Stimulated activated naive CD8-positive, alpha-beta T cell treated with anti-CD3 and anti-CD28 coated beads, Interleukin-15, Interleukin-2, amounts not matched to agents 100 U/mL and 50 U/mL, for 24 hours (primary cell): ENCODE results near the gene SLC18A2.

ENCODE experiments used
- ATAC-seq: fragments of 150-1000 bp; cut with Tn5 transposase; one replicate; pipeline ENCODE4 v1.10.0; 2021
- DNase-seq: peaks from one replicate; pipeline ENCODE4 v3.0.0; 2021

Gene SLC18A2

DNA sequence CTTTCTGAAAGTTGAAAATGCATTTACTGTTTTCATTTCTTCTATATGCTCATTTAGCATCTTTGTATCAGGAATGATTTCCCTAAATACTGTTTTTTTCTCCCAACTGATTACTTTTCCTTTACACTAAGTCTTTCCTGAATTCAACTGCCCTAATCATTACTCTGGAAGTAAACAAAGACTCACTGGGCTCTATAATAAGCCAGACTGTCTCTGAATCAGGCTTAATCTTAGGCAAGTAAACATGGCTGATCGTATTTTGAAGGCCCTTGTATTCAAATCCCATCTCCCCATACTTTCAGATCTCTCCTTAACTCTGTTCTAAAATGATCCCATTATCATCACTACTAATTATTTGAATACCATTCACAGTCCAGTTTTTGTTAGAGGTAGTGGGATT lies 72.7 kb downstream of the SLC18A2 start:
- ATAC-seq (no peak), DNase-seq (no peak)

GRCh38 chr10:117316701-117317100 lies 75.8 kb downstream of the SLC18A2 start:
- no peak for ATAC-seq
- DNase-seq: no peak

DNA sequence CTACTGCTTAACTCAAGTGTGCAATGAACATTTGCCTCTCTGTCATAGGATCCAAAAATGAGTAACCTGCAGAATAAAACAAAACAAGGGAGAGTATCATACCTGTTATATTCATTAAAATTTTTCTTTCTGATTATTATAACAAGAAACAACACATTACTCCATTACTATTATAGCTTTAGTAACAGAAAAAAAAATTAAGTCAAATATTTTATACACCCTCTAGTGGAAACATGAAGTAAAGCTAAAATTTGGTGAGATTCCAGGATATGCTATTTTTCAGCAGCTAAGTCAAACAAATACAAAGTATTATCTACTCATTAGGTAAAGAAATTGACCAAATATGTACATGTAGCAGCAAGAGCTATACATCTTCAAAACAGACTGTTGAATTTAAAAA lies 78.0 kb downstream of the SLC18A2 start:
- no peak for DNase-seq
- no peak for ATAC-seq

DNA sequence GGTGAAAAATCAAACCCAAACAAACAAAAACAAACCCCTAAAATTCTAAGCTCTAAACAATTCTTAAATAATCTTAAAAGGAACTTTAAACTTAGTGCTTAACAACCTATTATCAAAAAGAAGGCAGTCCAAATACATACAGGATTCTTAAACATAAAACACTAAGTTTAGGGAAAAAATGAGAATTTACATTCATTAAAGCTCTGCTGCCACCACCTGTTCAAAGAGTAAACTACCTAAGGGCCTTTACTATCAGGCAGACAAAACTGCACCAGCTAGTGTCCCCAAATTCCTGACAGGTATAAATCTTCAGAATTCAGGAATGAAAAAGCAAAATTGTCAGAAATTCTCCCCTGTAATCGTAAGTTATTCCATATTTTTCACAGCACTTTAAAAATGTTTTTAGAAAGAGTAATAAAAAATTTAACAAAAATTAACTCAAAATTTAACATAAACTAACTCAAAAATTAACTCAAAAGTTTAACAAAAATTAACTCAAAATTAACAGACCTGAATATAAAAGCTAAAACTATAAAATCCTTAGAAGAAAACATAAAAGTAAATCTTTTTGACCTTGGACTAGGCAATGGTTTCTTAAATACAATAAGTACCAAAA lies 79.2 kb downstream of the SLC18A2 start:
- DNase-seq (no peak), ATAC-seq (no peak)

DNA sequence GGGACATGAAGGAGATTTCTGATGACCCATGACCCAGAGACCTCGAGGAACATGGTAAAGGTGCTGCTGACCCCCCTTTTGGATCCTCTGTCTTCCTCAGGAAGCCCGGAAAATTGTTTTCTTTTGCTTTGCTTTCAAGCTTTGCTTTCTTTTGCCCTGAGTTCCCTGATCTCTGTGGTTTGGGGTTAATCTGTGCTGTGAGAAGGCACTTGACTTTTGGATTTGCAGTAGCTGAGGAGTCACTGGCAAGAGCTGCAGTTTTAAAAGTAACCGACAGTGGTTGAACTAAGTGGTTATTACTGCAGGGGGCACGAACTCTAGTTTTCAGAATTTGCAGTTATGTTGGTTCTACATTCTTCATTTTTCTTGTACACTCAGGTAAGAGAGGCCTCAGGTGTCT lies 81.3 kb downstream of the SLC18A2 start:
- DNase-seq: no peak
- no peak for ATAC-seq

DNA sequence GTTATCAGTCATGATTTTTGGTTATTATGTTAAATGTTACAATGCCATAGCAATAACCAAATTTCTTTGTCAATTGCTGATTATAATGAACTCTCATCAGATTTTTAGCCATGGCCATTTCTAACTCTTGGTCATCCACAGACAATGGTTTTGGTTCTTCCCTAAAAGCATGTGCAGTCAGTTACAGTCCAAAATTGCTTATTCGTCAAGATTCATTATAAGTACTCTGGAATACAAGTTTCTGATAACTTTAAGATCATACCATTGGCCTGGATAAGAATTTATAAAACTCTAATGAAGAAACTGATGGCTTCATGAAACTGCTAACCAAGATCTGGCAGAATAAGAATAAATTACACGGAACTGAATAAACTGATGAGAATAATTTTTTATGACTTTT lies 83.5 kb downstream of the SLC18A2 start:
- DNase-seq (no peak), ATAC-seq (no peak)

DNA sequence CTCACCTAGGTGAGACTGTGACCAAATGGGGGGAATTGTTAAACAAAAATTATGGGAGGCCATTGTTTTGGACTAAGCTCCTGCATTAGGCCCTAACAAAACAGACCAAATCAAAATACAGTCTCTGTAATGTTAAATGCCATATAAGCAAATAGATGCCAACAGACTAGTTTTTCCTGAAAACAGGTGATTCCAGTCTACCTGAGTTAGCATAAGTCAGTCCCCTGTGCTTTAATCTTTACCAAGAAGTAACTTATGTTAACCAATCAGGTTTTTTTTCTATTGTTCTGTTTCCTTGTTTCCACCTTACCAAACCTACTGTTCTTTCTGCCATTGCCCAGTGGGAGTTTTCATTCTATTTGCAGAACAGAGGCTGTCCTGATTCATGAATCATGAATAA lies 86.3 kb downstream of the SLC18A2 start:
- DNase-seq (no peak), ATAC-seq (no peak)
